HG03520 (cell line): ENCODE measurements around the gene SLC13A1.
"Not testable (repeated sequence)": the region's sequence is repeated elsewhere in the genome, so short reads cannot be mapped to it uniquely, and the experiment has no call there.

Experiments
- ATAC-seq: cut with Tn5 transposase; IDR thresholded peaks from one replicate; pipeline ENCODE4 v1.9.1; 2021; ENCODE audit warnings: mild to moderate bottlenecking, moderate library complexity; ENCODE audit not compliant: unreplicated experiment

SLC13A1 gene, protein sequence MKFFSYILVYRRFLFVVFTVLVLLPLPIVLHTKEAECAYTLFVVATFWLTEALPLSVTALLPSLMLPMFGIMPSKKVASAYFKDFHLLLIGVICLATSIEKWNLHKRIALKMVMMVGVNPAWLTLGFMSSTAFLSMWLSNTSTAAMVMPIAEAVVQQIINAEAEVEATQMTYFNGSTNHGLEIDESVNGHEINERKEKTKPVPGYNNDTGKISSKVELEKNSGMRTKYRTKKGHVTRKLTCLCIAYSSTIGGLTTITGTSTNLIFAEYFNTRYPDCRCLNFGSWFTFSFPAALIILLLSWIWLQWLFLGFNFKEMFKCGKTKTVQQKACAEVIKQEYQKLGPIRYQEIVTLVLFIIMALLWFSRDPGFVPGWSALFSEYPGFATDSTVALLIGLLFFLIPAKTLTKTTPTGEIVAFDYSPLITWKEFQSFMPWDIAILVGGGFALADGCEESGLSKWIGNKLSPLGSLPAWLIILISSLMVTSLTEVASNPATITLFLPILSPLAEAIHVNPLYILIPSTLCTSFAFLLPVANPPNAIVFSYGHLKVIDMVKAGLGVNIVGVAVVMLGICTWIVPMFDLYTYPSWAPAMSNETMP

DNA sequence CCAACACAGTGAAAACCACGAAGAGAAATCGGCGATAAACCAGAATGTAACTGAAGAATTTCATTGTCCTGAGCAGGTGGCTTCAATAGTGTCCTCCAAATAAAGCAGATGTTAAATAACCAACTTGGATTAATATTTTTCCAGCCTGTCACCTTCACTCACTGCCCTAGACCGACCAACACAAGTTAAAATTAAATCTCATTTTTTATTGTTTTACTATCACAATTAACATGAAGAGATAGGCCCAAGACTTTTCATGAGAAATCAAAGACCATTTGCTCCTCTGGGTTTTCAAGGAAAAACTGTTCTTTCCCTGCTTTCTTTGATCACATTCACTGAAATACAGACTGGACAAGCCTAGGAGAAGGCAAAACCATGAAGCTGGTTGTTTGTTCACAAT lies at the start of gene SLC13A1:
SLC13A1 (minus strand) TSS at position 87 of the 400 bp plus-strand sequence; CDS start at position 64, 23 bp downstream.
- ATAC-seq, result no peak

DNA sequence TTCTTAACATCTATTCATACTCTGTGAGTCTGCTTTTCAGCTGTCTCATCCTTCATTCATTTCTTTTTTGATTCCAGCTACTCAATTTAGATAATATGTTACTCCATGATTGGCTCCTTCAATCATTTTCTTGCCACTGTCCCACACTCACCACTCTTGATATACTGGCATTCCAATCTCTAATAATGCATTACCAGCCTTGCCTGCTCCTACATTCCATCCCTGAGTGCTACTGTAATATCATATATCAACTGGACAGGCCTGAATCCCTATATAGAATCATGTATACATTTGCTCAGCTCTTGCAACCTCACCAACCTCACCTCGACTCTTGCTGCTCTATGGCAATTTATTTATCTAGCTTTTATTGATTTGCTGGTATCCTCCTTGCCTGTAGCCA lies 45.0 kb upstream of the SLC13A1 start:
- no peak for ATAC-seq

DNA sequence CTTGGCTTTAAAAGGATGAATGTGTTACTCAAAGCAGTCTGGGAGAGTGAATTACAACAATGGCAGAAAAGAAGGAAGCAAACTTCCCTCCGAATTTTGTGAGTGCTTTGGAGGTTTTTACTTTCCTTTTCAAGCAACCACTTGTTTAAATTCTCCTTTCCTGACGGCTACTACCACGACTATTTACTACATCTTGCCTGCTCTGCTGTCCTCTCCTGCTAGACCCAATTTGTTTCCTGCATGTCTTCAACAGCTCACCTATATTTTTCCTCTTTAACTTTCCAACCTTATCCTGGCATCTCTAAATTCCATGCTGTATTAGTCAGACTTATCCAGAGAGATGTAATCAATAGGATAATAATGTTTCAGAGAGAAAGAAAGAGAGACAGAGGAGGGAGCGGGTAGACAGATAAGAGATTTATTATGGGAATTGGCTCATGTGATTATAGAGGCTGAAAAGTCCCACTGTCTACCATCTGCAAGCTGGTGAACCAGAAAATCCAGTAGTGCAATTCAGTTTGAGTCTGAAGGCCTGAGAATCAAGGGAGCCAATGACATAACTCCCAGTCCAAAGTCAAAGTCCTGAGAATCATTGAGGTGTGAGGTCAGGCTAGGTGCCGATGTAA lies 42.8 kb upstream of the SLC13A1 start:
- no peak for ATAC-seq

DNA sequence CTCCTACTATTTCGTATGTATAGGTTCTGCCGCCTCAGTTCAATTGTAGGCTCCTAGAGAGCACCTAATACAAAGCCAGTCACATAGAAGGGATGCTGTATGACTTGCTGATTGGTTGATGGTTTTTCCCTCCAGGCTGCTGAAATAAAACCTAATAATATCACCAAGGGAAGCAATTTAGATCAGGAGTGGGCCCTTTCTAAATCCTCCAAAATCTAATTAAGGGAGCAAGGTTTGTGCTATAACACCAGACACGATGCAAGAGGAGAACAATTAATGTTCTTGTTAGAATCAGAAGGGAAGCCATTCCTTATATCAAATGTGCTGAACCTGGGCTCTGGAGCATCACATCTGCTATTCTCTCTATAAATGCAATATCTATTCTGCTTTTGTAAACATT lies 42.0 kb upstream of the SLC13A1 start:
- no peak for ATAC-seq

DNA sequence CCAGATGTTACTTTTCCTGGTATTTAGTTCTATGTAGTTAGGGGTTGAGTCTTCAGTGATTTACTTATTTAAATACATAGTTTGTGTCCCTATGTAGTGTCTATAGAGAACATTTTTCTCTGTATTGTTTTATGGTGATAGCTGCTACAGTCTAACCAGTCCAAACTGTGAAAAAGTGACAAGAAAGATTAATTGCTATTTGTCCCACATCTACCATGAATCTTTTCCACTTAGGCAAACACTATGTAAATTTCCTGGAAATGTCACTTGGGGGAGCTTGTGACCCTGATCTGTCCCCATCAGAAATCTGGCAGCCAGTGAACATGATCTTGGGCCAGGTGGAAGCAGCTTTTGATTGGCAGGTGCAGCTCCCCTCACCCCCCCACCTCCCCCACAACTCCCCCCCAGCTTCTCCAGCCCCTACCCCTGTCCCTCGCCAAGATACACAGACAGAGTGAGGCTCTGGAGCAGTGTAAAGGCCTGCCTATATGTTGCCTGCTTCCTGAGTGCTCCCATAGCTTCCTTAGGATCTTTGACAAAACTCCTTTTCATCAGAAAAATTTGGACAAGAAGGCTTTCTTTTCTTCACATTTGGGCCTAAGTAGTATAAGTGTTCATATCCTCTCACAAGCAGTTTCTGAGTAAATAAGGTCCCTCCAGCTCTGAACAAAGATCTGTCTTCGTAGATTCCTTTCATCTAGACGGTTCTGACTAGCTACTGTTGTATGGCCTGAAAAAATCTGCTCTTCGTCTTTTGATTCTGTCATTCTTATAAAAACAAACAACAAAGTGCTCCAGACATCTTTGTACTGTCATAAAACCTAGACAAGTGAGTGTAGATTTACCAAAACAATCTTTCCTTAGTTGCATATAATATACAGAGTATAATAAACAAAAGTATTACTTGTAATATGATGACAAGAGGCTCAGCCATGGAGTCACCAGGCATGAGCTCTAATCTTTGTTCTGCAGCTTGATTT lies 31.5 kb upstream of the SLC13A1 start:
- ATAC-seq, result no peak

DNA sequence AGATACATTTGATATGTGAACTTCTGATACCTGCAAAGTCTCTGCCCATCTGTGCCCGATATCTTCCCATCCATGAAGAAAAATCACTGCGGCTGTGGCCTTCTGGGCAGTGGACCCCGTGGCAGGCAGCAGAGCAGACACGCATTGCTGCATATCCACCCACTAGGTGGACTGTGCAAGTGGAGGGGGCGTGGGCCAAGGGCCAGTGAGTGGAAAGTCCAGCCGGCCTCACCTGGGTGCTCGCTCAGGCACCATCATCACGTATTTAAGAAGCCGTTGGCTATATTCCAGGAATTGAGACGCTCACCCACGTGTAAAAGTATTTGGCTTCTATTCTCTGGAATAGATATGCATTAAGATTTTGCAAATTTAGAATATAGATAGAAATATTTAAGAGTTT lies 30.8 kb upstream of the SLC13A1 start:
- no peak for ATAC-seq

DNA sequence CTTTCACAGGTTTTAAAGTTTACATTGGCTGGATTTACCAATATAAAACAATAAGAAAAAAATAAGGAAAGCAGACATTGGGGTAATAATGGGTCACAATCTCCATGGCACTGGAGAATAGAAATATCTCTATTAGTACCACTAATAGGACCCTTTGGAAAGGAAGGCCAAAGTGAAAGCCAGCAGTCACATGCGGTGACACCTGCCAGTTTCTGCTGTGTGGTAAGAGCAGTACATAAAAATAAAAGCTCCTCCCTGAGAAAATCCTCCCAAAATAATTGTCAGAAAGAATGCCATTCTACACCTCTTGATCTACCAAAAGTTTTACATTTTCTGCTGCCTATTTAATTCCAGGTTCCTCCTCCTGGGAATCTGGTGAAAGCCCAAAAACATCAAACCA lies 30.4 kb upstream of the SLC13A1 start:
- no peak for ATAC-seq

DNA sequence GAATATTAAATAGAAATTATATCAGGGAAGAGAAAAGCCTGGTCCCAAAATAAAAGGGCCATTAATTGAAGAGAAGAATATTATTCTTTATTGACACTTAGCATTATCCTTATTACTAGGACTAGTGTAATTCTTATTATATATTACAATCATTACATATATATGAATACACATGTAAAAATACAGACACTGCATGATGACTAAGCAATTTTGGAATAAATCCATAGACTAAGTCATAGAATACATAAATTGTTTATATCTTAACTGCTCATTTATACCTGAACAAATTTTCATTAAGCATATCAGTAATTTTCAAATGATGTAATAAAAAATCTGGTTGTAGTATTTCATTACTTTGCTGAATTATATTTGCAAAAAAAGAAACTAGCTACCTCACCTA lies 29.7 kb upstream of the SLC13A1 start:
- ATAC-seq, result no peak

DNA sequence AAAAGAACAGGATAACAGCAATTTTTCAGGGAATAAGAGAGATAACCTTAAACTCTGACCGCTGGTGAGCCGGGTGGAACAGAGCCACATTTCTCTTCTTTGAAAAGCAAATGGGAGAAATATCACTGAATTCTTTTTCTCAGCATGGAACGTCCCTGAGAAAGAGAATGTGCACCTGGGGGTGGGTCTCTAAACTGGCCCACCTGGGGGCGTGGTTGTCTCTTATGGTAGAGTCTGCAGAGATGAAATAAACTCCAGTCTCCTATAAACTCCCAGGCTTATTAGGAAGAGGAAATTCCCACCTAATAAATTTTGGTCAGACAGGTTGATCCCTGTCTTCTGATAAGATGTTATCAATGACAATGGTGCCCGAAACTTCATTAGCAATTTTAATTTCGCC lies 27.9 kb upstream of the SLC13A1 start:
- not testable (repeated sequence) for ATAC-seq

DNA sequence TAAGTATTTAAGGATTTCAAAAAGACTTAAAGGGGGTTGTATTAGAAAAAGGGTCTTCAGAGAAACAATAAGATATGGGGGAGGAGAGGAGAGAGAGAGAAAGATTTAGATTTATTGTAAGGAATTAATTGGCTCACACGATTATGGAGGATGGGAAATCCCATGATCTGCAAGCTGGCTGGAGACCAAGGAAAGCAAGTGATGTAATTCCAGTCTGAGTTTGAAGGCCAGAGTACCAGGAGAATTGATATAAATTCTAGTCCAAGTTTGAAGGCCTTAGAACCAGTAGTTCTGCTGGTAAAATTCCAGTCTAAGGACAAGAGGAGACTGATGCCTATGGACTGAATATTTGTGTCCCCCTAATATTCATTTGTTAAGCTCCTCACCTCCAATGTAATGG lies 20.6 kb upstream of the SLC13A1 start:
- no peak for ATAC-seq

DNA sequence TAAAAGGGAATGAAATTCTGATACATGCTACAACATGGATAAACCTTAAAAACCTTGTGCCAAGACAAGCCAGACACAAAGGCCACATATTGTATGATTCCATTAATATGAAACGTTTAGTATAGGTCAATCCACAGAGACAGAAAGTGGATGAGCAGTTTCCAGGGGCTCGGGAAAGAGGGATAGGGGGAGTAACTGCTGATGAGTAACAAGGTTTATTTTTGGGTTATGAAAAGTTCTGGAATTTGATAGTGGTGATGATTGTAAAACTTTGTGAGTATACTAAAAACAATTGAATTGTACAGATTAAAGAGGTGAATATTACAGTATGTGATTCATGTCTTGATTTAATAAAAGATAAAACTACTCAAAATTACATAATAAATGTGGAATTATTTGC lies 19.1 kb upstream of the SLC13A1 start:
- no peak for ATAC-seq

DNA sequence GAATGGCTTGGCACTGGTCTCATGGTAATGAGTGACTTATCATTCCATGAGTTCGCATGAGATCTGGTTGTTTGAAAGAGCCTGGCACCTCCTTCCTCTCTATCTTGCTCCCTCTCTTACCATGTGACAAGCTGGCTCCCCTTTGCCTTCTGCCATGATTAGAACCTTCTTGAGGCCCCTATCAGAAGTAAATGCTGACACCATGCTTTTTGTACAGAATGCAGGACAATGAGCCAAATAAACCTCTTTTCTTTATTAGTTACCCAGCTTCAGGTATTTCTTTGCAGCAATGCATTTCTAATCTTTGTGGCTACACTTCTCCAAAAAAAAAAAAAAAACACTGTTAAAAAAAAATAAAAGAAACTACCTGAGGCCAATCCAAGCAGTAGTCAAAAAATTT lies 17.1 kb upstream of the SLC13A1 start:
- ATAC-seq, result no peak

DNA sequence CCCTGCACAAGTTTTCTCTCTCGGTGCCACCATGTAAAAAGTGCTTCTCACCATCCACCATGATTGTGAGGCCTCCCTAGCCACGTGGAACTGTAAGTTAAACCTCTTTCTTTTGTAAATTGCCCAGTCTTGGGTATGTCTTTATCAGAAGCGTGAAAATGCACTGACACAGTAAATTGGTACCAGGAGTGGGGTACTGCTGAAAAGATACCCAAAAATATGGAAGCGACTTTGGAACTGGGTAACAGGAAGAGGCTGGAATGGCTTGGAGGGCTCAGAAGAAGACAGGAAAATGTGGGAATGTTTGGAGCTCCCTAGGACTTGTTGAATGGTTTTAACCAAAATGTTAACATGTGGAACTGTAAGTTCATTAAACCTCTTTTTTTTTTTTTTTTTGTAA lies 15.6 kb upstream of the SLC13A1 start:
- no peak for ATAC-seq

DNA sequence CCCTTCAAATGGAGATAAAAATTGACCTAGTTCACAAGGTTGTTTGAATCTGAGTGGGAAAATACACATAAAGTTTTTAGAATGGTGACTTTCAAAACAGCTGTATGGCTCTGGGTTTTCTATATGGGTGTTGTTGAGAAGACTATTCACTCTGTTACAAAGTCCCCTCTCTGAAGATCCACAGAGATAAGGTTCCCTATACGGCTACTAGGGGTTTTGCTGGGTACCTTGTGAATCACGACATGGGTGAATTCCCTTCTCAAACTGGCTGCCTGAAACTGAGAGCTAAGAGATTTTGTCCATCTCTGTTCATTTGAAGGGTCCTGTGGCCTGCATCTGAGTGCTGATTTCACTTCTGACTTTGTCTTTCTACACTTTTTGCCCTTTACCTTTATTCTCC lies 11.8 kb upstream of the SLC13A1 start:
- no peak for ATAC-seq

DNA sequence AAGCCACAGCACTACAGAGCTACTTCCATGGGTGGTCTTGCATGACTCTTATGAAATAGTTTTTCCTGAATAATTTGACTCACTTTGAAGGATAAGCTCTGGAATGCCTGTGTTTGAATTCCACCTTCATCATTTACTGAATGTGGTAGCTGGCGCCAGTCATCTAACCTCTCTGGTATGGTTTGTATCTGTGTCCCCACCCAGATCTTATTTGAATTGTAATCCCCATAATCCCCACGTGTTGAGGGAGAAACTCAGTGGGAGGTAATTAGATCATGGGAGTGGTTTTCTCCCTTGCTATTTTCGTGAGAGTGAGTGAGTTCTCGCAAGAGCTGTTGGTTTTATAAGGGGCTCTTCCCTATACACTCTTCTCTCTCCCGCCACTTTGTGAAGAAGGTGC lies 11.2 kb upstream of the SLC13A1 start:
- ATAC-seq, result no peak

DNA sequence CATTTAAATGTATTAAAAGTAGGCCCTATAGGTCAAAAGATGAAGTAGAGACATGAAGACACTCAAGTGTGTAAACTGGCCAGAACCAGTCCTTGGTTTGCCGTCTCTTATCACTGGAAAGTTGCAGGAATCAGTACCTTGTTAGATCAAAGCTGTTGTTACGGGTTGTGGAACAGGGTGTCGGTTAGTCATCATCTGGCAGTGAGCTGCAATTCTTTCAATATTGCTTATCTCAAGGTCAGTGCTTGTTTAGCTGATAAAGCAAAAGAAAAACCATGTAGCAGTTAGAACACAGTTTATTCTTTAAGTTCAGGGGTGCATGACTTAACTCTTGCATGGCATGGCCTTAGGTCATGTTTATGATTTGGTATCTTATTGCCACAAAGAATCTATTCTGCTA lies 10.0 kb upstream of the SLC13A1 start:
- ATAC-seq, result no peak

DNA sequence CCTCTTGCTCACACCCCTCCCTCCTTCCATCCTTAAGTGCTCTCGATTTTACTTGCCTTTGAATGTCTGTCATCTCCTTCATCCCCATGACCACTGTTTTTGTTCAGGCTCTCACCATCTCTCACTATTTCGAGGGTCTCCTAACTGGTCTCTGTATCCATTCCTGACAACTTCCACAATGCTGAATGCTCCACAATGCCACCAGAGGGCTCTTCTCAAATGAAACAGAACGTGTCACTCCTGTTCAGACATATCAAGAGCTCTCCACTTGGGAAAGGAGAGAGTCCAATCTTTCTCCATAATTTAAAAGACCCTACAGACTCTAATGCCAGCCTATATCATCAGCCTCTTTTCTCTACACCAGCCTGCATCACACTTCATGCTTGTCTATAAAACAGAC lies 9.0 kb upstream of the SLC13A1 start:
- ATAC-seq, result no peak

DNA sequence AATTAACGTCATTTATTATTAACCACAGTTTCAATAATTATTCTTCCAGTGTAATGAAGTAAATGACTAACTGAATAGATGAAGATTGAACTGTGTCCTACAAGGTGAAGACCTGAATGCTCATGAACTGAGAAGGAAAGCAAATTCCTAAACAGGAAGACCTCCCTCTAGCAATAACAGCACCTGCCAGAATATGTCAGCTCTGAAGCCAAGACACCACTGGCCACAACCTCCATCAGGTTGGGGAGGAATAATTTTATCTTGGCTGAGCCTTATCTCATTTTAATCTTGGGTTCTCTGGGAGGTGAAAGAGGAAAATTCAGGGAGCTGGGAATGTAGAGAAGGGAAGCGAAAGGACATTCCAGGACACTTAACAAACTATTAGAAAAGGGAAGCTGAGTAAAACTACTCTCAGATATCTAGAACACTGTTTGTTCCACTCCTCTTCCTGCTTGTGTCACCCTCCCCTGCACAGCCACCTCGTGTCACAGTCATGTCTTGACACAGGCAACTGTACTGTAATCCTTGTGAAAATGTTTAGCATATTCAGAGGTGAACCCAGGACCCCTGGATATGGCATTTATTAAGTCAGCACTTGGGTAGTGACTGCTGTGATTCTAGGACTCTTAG lies 4.6 kb upstream of the SLC13A1 start:
- no peak for ATAC-seq

DNA sequence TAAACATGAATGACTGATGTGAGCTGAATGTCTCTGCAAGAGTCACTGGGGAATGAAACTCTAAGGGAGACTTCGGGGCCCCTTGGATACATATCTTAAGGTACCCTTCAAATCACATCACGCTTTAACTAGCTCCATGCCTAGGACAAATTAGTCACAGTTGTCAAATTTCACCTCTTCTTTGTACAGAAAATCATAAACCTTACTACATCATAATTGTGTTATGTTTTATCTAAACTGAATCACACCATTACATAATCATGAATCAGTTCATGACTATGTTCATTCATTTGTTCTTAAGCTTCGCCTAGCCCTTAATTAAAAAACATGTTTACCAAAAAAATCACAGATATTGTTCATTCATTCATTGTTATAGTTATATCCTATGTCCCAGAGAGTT lies 2.1 kb upstream of the SLC13A1 start:
- ATAC-seq, result no peak
